ENCODE measurements around the gene TFAP2D.
A peak's percentile ranks its signal among the peaks of the same experiment; 100 is the strongest.

TFAP2D gene

GRCh38 chr6:50818673-50819072 is 105.3 kb downstream of the TFAP2D start, which contains the start of gene TFAP2B:
TFAP2B (plus strand) TSS chr6:50818871; CDS start chr6:50818892, 21 bp downstream.
- no peak within 1 kb of the TSS for H3K27ac ChIP-seq (ENCODE audit: low read length)
- H3K9ac ChIP-seq (ENCODE audit: low read length in 2 of 2): no peak within 1 kb of the TSS
- no peaks in the 10 kb centered on the region for H3K9me3 ChIP-seq (ENCODE audit: control insufficient read depth in 2 of 2, low read length in 2 of 2)
- peaks cover 60 to 71% of the 10 kb centered on the region in 2 donors for H3K27me3 ChIP-seq (ENCODE audit: control insufficient read depth in 1 of 2, insufficient read depth in 2 of 2, low read length in 2 of 2)
- peaks cover 19% of the 10 kb centered on the region for H3K4me1 ChIP-seq (ENCODE audit: control insufficient read depth, insufficient read depth, low read length)
- H3K4me3 ChIP-seq (ENCODE audit: low read length in 2 of 2): peak within 1 kb of the TSS in 1 of 2 donors; percentile 63
- H3K36me3 ChIP-seq (ENCODE audit: control insufficient read depth in 2 of 2, insufficient read depth in 2 of 2, low read length in 2 of 2): no peaks in the 10 kb centered on the region

GRCh38 chr6:50819466-50819903 is 106.2 kb downstream of the TFAP2D start:
- H3K4me3 ChIP-seq (ENCODE audit: low read length in 2 of 2): peak overlapping the region in 1 of 2 donors; percentile 63
- no peaks in the 10 kb centered on the region for H3K9me3 ChIP-seq (ENCODE audit: control insufficient read depth in 2 of 2, low read length in 2 of 2)
- peaks cover 66 to 77% of the 10 kb centered on the region in 2 donors for H3K27me3 ChIP-seq (ENCODE audit: control insufficient read depth in 1 of 2, insufficient read depth in 2 of 2, low read length in 2 of 2)
- H3K27ac ChIP-seq (ENCODE audit: low read length): no peak overlapping the region
- H3K9ac ChIP-seq (ENCODE audit: low read length in 2 of 2): no peak overlapping the region
- H3K4me1 ChIP-seq (ENCODE audit: control insufficient read depth, insufficient read depth, low read length): peaks cover 19% of the 10 kb centered on the region
- no peaks in the 10 kb centered on the region for H3K36me3 ChIP-seq (ENCODE audit: control insufficient read depth in 2 of 2, insufficient read depth in 2 of 2, low read length in 2 of 2)

- Histone ChIP-seq H3K27ac (ENCODE audit: low read length) (no peak overlapping the region), H3K27me3 (ENCODE audit: control insufficient read depth in 1 of 2, insufficient read depth in 2 of 2, low read length in 2 of 2) (peaks cover 64 to 76% of the 10 kb centered on the region in 2 donors), H3K9ac (ENCODE audit: low read length in 2 of 2) (no peak overlapping the region), H3K9me3 (ENCODE audit: control insufficient read depth in 2 of 2, low read length in 2 of 2) (no peaks in the 10 kb centered on the region), H3K36me3 (ENCODE audit: control insufficient read depth in 2 of 2, insufficient read depth in 2 of 2, low read length in 2 of 2) (no peaks in the 10 kb centered on the region), H3K4me1 (ENCODE audit: control insufficient read depth, insufficient read depth, low read length) (peaks cover 19% of the 10 kb centered on the region), H3K4me3 (ENCODE audit: low read length in 2 of 2) (peak overlapping the region; percentile 36 to 63)
Observed at GRCh38 chr6:50819904-50820868, 106.9 kb downstream of the TFAP2D start.

- Histone ChIP-seq H3K27me3 (ENCODE audit: control insufficient read depth in 1 of 2, insufficient read depth in 2 of 2, low read length in 2 of 2) (peaks cover 65 to 82% of the 10 kb centered on the region in 2 donors), H3K4me1 (ENCODE audit: control insufficient read depth, insufficient read depth, low read length) (peaks cover 19% of the 10 kb centered on the region), H3K4me3 (ENCODE audit: low read length in 2 of 2) (no peak overlapping the region), H3K9me3 (ENCODE audit: control insufficient read depth in 2 of 2, low read length in 2 of 2) (no peaks in the 10 kb centered on the region), H3K36me3 (ENCODE audit: control insufficient read depth in 2 of 2, insufficient read depth in 2 of 2, low read length in 2 of 2) (no peaks in the 10 kb centered on the region), H3K9ac (ENCODE audit: low read length in 2 of 2) (no peak overlapping the region), H3K27ac (ENCODE audit: low read length) (no peak overlapping the region)
Observed at GRCh38 chr6:50820869-50821264, 107.5 kb downstream of the TFAP2D start.

- Histone ChIP-seq H3K9ac (ENCODE audit: low read length in 2 of 2) (no peak overlapping the region), H3K4me1 (ENCODE audit: control insufficient read depth, insufficient read depth, low read length) (peaks cover 19% of the 10 kb centered on the region), H3K4me3 (ENCODE audit: low read length in 2 of 2) (no peak overlapping the region), H3K27ac (ENCODE audit: low read length) (no peak overlapping the region), H3K36me3 (ENCODE audit: control insufficient read depth in 2 of 2, insufficient read depth in 2 of 2, low read length in 2 of 2) (no peaks in the 10 kb centered on the region), H3K9me3 (ENCODE audit: control insufficient read depth in 2 of 2, low read length in 2 of 2) (no peaks in the 10 kb centered on the region), H3K27me3 (ENCODE audit: control insufficient read depth in 1 of 2, insufficient read depth in 2 of 2, low read length in 2 of 2) (peaks cover 72 to 88% of the 10 kb centered on the region in 2 donors)
Observed at GRCh38 chr6:50821441-50822077, 108.2 kb downstream of the TFAP2D start.

- peaks cover 19% of the 10 kb centered on the region for H3K4me1 ChIP-seq (ENCODE audit: control insufficient read depth, insufficient read depth, low read length)
- no peaks in the 10 kb centered on the region for H3K36me3 ChIP-seq (ENCODE audit: control insufficient read depth in 2 of 2, insufficient read depth in 2 of 2, low read length in 2 of 2)
- no peak overlapping the region for H3K27ac ChIP-seq (ENCODE audit: low read length)
- no peak overlapping the region for H3K9ac ChIP-seq (ENCODE audit: low read length in 2 of 2)
- H3K4me3 ChIP-seq (ENCODE audit: low read length in 2 of 2): no peak overlapping the region
- peaks cover 75 to 90% of the 10 kb centered on the region in 2 donors for H3K27me3 ChIP-seq (ENCODE audit: control insufficient read depth in 1 of 2, insufficient read depth in 2 of 2, low read length in 2 of 2)
- H3K9me3 ChIP-seq (ENCODE audit: control insufficient read depth in 2 of 2, low read length in 2 of 2): no peaks in the 10 kb centered on the region
Observed at GRCh38 chr6:50822078-50822476, 108.8 kb downstream of the TFAP2D start.
